Endothelial cell of umbilical vein (primary cell): ENCODE results near the gene MGAT5. TPM values are rescaled to one million over a fixed set of nuclear protein-coding genes. Genes with fewer than 3 reads are reported as not detected.

Experiments
- BruUV-seq: library from RNA; stranded (reverse); fragments of 400-500 nt; replicated peaks from 2 replicates; lab custom pipeline; 2021; lab: Mats Ljungman, UMichigan
- CTCF ChIA-PET: fragments of 300-600, 350-600 bp; sonication (Branson Sonifier 250); formaldehyde crosslinking; loops from one replicate; lab custom pipeline; 2021; ENCODE audit warnings: antibody characterized with exemption, inconsistent platforms; lab: Charles Lee
- POLR2A ChIA-PET: fragments of 300-600, 350-600 bp; sonication (Branson Sonifier 250); formaldehyde crosslinking; loops from one replicate; lab custom pipeline; 2021; ENCODE audit warnings: antibody characterized with exemption, inconsistent platforms; lab: Charles Lee
- DNase-seq: peaks from one replicate; pipeline ENCODE4 v3.0.0-alpha.2; 2011; ENCODE audit warnings: low read depth, low spot score
- FAIRE-seq: peaks from 2 replicates; lab custom pipeline; 2011; peaks lifted over from hg19 to GRCh38; lab: Jason Lieb, UNC
- H2AFZ ChIP-seq: 2 replicates; pipeline ENCODE4 v1.6.0; 2012; ENCODE audit warnings: low read depth, low read length, control low read depth, inconsistent platforms
- H3K27ac ChIP-seq: 2 replicates; pipeline ENCODE4 v1.5.1; 2011; ENCODE audit warnings: low read depth, mild to moderate bottlenecking, control low read depth, low read length, moderate library complexity; ENCODE audit not compliant: insufficient read depth
- H3K27me3 ChIP-seq, 2 experiments: 2 replicates each; pipeline versions ENCODE4 v1.6.0 to v1.6.1; 2011; ENCODE audit warnings: low read length in 2 of 2, mixed read lengths in 1 of 2; ENCODE audit not compliant: control insufficient read depth in 2 of 2, insufficient read depth in 2 of 2
- H3K36me3 ChIP-seq, 2 experiments: 2 replicates in 1 of 2; 3 replicates in 1 of 2; pipeline ENCODE4 v1.5.1; 2011; ENCODE audit warnings: low read length in 2 of 2, mild to moderate bottlenecking in 1 of 2, moderate library complexity in 1 of 2; ENCODE audit not compliant: control insufficient read depth in 2 of 2, insufficient read depth in 2 of 2; ENCODE audit errors: extremely low read depth in 1 of 2
- H3K4me1 ChIP-seq: 3 replicates; pipeline ENCODE4 v1.5.1; 2011; ENCODE audit warnings: mild to moderate bottlenecking, low read length; ENCODE audit not compliant: control insufficient read depth, insufficient read depth; ENCODE audit errors: extremely low read depth
- H3K4me2 ChIP-seq: 2 replicates; pipeline ENCODE4 v1.6.1; 2011; ENCODE audit warnings: low read length, control low read depth, mixed read lengths; ENCODE audit not compliant: insufficient read depth
- H3K4me3 ChIP-seq, 3 experiments: fragments of 200-600 bp in 1 of 3; sonication (generic), shearing (Covaris generic) in 1 of 3; replicated peaks in 1 of 3; 2 replicates each; pipeline ENCODE4 v1.5.1; 2011 to 2016; ENCODE audit warnings: control low read depth in 3 of 3, low read length in 3 of 3, mild to moderate bottlenecking in 2 of 3, inconsistent platforms in 1 of 3, low read depth in 1 of 3, moderate library complexity in 1 of 3; ENCODE audit not compliant: insufficient read depth in 1 of 3
- H3K79me2 ChIP-seq: 2 replicates; pipeline ENCODE4 v1.6.0; 2012; ENCODE audit warnings: low read length, inconsistent platforms; ENCODE audit not compliant: control insufficient read depth, insufficient read depth
- H3K9ac ChIP-seq: replicated peaks from 2 replicates; pipeline ENCODE3; 2011; ENCODE audit warnings: low read length, control low read depth; ENCODE audit not compliant: insufficient read depth; ENCODE audit errors: extremely low read depth
- H3K9me1 ChIP-seq: replicated peaks from 3 replicates; pipeline ENCODE4 v1.6.0; 2011; ENCODE audit warnings: mild to moderate bottlenecking, low read length; ENCODE audit not compliant: control insufficient read depth, insufficient read depth; ENCODE audit errors: extremely low read depth
- H3K9me3 ChIP-seq: replicated peaks from 2 replicates; pipeline ENCODE4 v1.5.1; 2012; ENCODE audit warnings: low read length, inconsistent platforms; ENCODE audit not compliant: control insufficient read depth, insufficient read depth
- H4K20me1 ChIP-seq: replicated peaks from 2 replicates; pipeline ENCODE3; 2011; ENCODE audit warnings: mild to moderate bottlenecking, low read length; ENCODE audit not compliant: control insufficient read depth, insufficient read depth; ENCODE audit errors: extremely low read depth
- CTCF ChIP-seq, 2 donors: IDR thresholded peaks; 1 replicate in 1 of 2; 2 replicates in 1 of 2; pipeline ENCODE4 v1.5.1; 2011; ENCODE audit warnings: low read length in 2 of 2, mild to moderate bottlenecking in 2 of 2, moderate library complexity in 2 of 2, control low read depth in 1 of 2, inconsistent platforms in 1 of 2, low read depth in 1 of 2; ENCODE audit not compliant: insufficient read depth in 1 of 2; ENCODE audit errors: extremely low read depth in 1 of 2
- EZH2 ChIP-seq: IDR thresholded peaks from 2 replicates; pipeline ENCODE4 v1.6.1; 2012; ENCODE audit warnings: borderline replicate concordance, low read depth, mild to moderate bottlenecking, moderate library complexity, low read length, inconsistent platforms; ENCODE audit not compliant: severe bottlenecking
- FOS ChIP-seq: IDR thresholded peaks from 2 replicates; pipeline ENCODE4 v1.6.1; 2011; ENCODE audit warnings: mild to moderate bottlenecking, low read length, moderate library complexity, borderline replicate concordance; ENCODE audit not compliant: insufficient read depth
- GATA2 ChIP-seq: IDR thresholded peaks from 2 replicates; pipeline ENCODE4 v1.7.0; 2011; ENCODE audit warnings: low read depth, mild to moderate bottlenecking, moderate library complexity, mixed read lengths, low read length; ENCODE audit not compliant: insufficient read length, insufficient read depth
- JUN ChIP-seq: IDR thresholded peaks from 2 replicates; pipeline ENCODE4 v1.6.1; 2011; ENCODE audit warnings: borderline replicate concordance, low read depth; ENCODE audit not compliant: insufficient read length, insufficient read depth
- MAX ChIP-seq: IDR thresholded peaks from 2 replicates; pipeline ENCODE4 v1.6.1; 2011; ENCODE audit not compliant: insufficient read depth, insufficient read length
- MYC ChIP-seq: IDR thresholded peaks from one replicate; pipeline ENCODE4 v1.6.1; 2011; ENCODE audit warnings: mild to moderate bottlenecking, low read depth, low read length
- POLR2A ChIP-seq: IDR thresholded peaks from 2 replicates; pipeline ENCODE4 v1.6.1; 2012; ENCODE audit warnings: low read depth, mild to moderate bottlenecking, control low read depth, low read length
- POLR2AphosphoS5 ChIP-seq: IDR thresholded peaks from 2 replicates; pipeline ENCODE4 v1.6.1; 2012; ENCODE audit warnings: low read depth, mild to moderate bottlenecking, control low read depth, low read length, moderate library complexity; ENCODE audit not compliant: insufficient read depth
- dilution Hi-C: fragments of 300-500 bp; cut with MboI; formaldehyde crosslinking; loops from one replicate; pipeline ENCODE4 v1.15.0; 2019; ENCODE audit warnings: low sequenced_read_pairs; ENCODE audit not compliant: extremely low pct_ligation_motif_present
- intact Hi-C: fragments of 100-400 bp; cut with micrococcal nuclease; formaldehyde crosslinking; loops from one replicate; pipeline ENCODE4 v1.10.0; 2022
- polyA plus RNA-seq, 4 experiments: library from polyadenylated mRNA; depleted of rRNA in 3 of 4; stranded (reverse) in 3 of 4; unstranded in 1 of 4; fragments of >200 nt; gene quantifications; 2 replicates each; pipeline versions ENCODE4 v1.2.1 to v1.2.3, GENCODE V29; 2011 to 2012; ENCODE audit warnings: missing spikeins in 1 of 4
- total RNA-seq: library from RNA; stranded (reverse); gene quantifications from 2 replicates; pipeline ENCODE4 v1.2.3, GENCODE V29; 2021

The MGAT5 gene
- total and polyA plus RNA-seq, 2 donors (not counting 3 experiments of a cell fraction or from before 2014, with no cell fraction given), result 17.7 to 84.1 TPM

- no peaks in the 10 kb centered on the region for H3K9me1 ChIP-seq
- ChIA-PET POLR2A (no interaction called here), CTCF (interaction anchor here (1.2 to 3.5 kb wide), 8 partner anchors 10 to 230 kb away, joined by 3 to 13 read pairs (median 8); no protein-coding TSS in a partner anchor)
- peaks cover 8% of the 10 kb centered on the region for H3K4me1 ChIP-seq
- dilution Hi-C loops (no loop called here), intact Hi-C loops (no loop called here)
- DNase-seq (peak; percentile 8), FAIRE-seq (no peak)
- no peak overlapping the region for H3K9ac ChIP-seq
- BruUV-seq, result no TSS peak
- no peak overlapping the region for H3K27ac ChIP-seq
- H3K4me3 ChIP-seq, result no peak overlapping the region
- no peaks in the 10 kb centered on the region for H3K27me3 ChIP-seq
- H3K9me3 ChIP-seq, result no peaks in the 10 kb centered on the region
- H3K79me2 ChIP-seq, result no peaks in the 10 kb centered on the region
- peaks cover 0 to 2% of the 10 kb centered on the region in 2 experiments for H3K36me3 ChIP-seq
- TF ChIP-seq FOS (no peak), EZH2 (no peak), MAX (no peak), MYC (no peak), POLR2AphosphoS5 (no peak), GATA2 (no peak), CTCF (IDR thresholded peaks at IDR 0.05; ENCODE audit: extremely low read depth in 1 of 2, insufficient read depth in 1 of 2, low read depth in 1 of 2, low read length in 2 of 2) (no peak), JUN (no peak), POLR2A (no peak)
- no peaks in the 10 kb centered on the region for H4K20me1 ChIP-seq
- H3K4me2 ChIP-seq, result no peak overlapping the region
- no peak overlapping the region for H2AFZ ChIP-seq
Measured at GRCh38 chr2:134348239-134348638, 94.4 kb downstream of the MGAT5 start.
